GM18951 (cell line): Measurements from ENCODE around the gene ENTPD5.

Experiments used
- POLR2A ChIP-seq: IDR thresholded peaks from 4 replicates; pipeline ENCODE4 v1.6.1; 2011; ENCODE audit warnings: mild to moderate bottlenecking; ENCODE audit not compliant: insufficient read length, insufficient read depth; ENCODE audit errors: extremely low read depth
- in situ Hi-C: fragments of 300-500 bp; cut with MboI; formaldehyde crosslinking; loops from one replicate; pipeline ENCODE4 v1.12.0; 2022; ENCODE audit warnings: low sequenced_read_pairs, mixed read lengths, inconsistent platforms; ENCODE audit not compliant: unreplicated experiment

Gene ENTPD5, protein sequence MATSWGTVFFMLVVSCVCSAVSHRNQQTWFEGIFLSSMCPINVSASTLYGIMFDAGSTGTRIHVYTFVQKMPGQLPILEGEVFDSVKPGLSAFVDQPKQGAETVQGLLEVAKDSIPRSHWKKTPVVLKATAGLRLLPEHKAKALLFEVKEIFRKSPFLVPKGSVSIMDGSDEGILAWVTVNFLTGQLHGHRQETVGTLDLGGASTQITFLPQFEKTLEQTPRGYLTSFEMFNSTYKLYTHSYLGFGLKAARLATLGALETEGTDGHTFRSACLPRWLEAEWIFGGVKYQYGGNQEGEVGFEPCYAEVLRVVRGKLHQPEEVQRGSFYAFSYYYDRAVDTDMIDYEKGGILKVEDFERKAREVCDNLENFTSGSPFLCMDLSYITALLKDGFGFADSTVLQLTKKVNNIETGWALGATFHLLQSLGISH

DNA sequence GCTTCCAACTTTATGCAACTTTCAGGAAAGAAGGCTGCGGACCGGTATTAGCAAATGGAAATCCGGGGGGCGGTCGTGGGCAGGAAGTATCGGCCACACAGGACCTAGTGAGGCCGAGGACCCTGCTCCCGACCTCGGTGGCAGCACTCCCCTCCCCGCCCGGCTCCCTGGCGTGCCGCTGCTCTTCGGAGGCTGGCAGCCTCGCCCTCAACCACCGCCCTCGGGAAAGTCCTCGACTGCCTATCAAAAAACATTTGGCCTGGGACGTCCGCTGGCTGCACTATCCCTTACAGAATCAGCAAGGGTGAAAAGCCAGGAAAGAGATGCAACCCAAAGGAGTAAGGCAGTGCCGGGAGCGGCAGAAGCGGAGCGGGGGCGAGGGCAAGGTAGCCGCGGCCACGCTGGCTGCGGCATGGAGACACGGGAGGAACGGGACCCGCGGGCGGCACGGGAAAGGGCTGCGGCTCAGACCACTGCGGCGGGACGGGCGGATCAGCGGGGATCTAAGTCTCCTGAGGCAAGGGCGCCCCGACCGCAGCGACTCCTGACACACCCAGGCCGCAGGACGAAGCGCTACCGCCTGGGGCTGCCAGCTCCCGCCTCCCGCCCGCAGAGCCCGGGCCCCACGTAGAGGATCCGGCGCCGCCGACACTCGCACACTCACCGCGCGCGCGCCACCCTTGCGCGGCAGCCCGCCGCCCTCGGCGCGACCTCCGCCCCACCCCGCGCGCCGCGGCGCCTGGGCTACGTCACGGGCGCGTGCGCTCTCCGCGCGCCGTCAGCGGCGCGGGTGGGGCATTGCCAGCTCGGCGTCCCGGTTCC, at the start of gene ENTPD5, which contains the start of gene BBOF1:
TSS of gene ENTPD5 (minus strand) at position 703 of the 822 bp plus-strand sequence. CDS start 31,186 bp downstream, outside the sequence.
TSS of gene BBOF1 (plus strand) at position 764 of the 822 bp plus-strand sequence. CDS start 130 bp downstream, outside the sequence.
- TF ChIP-seq POLR2A: peak; percentile 96

DNA sequence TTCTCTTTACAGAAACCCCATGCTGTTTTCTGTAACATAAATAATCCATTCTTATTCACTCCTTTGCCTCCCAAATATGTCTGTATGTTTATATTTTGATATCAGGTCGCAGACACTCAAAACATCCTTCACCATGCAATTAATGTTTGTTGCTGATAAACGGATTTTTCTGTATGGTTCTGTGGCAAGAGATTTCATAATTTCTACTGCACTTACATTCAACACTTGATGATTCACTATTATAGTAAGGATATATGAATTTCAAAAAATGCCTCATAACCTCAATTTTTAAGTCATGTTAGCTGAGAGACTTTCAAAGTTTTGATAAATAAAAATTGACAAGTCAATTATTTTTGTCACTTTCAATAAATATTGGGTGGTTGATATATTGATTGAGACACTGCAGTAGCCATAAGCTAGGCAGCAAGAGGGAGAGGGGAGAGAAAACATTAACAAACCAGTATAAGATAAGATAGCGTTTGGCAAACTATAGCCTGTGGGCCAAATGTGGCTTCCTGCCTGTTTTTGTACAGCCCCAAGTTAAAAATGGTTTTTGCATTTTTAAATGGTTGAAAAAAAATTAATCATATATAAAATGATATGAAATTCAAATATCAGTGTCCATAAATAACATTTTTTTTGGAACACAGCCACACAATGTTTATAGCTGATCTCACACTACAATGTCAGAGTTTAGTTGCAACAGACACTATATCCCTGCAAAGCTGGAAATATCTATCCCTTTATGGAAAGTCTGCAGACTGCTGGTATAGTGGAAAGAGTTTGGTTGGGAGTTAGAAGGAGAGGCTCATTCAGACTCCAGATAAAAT, 46.9 kb upstream of the ENTPD5 start:
- TF ChIP-seq POLR2A: no peak
- in situ Hi-C loops: no loop called here

More for the DNA sequence above, at the start of gene ENTPD5, which contains the start of gene BBOF1:
- in situ Hi-C loops: no loop called here

DNA sequence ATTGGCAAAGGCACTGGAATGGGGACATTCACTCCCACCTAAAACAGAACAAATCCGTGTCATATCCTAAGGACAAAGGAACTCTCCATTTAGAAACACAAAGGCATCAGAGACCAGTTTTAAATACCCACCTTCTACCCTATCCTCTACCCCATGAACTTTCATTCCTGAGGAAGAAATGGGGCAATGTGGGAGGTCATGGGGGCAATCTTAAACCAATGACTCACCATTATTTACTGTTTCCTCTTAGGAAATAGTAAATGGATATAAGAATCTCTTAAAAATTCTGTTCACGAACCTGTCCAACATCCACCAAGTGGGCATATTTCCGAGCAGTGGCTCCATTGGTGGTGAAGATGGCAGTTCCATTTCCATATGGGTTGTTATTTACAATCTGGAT, 45.8 kb upstream of the ENTPD5 start:
- in situ Hi-C loops: no loop called here
- TF ChIP-seq POLR2A: no peak

DNA sequence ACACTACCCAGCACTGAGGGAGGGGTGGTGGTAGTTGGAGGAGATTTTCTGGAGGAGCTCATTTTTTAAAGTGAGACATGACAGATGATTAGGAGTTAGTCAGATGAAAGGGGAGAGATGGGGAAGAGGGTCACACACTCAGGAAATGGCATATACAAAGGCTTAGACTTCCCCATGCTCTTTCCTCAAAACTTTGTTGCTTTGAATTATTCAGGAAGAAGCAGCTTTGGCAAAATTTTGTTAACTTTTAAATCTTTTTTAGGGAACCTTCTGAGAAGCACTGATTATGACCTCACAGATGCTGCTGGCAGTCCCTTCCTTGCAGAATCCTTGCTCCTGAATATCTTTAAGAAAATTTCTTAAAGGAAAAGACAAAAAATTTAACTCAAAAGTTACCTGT, 45.3 kb upstream of the ENTPD5 start:
- in situ Hi-C loops: no loop called here
- no peak for TF ChIP-seq POLR2A

DNA sequence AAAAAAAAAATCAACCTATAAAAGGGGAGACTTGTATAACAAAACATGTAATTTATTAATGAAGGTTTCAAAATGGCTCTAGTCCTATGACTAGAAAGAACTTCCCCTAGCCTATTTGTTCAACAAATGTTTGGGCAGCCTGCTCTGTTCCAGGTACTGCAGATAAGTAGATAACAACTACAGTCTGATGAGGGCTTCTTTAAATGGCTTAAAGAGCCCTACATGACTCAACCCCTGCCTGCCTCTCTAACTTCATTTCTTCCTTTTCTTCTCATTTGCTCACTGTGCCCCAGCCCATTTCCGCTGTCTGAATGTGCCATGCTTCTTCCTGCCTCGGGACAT, 43.7 kb upstream of the ENTPD5 start:
- TF ChIP-seq POLR2A: no peak
- in situ Hi-C loops: no loop called here

DNA sequence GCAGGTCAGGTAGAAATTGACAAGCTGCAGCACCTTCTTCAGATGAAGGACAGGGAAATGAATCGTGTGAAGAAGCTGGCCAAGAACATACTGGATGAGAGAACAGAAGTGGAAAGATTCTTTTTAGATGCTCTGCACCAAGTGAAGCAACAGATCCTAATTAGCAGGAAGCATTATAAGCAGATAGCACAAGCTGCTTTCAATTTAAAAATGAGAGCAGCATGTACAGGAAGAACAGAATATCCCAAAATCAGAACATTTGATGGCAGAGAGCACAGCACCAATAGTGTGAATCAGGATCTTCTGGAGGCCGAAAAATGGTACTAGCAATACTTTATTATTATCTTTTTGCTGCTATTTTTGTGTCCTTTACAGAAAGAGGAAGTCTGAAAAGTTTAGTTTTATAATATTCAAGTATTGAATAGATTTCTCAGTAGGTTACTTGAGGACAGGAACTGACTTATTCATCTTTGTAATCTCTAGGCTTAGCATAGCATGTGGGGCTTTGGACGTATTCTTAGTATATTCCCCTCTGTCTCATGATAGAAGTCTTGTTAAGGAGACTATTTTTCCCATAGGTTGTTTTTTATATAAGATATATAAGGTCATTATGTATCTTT, 30.9 kb upstream of the ENTPD5 start:
- in situ Hi-C loops: loop anchor here (25.0 kb wide), 1 partner anchor 538 kb away; no protein-coding TSS in a partner anchor
- no peak for TF ChIP-seq POLR2A

DNA sequence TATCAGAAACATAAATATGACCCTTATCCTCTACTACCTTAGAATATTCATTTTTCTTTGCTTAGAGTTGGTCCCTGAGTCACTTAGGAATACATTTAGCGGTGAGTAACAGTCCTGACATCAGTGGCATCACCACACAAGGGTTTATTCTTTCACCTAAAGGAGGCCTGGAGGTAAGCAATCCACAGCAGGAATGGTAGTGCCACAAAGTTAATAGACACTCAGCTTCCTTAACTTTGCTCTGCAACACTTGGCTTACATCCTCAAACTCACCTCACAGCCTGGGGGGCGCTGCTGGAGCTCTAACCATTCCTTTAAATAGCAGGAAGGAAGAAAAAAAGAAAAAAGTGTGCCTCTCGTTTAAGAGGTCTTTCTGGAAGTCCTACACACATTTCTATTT, 29.2 kb upstream of the ENTPD5 start:
- in situ Hi-C loops: loop anchor here (25.0 kb wide), 1 partner anchor 536 kb away; no protein-coding TSS in a partner anchor
- TF ChIP-seq POLR2A: no peak

DNA sequence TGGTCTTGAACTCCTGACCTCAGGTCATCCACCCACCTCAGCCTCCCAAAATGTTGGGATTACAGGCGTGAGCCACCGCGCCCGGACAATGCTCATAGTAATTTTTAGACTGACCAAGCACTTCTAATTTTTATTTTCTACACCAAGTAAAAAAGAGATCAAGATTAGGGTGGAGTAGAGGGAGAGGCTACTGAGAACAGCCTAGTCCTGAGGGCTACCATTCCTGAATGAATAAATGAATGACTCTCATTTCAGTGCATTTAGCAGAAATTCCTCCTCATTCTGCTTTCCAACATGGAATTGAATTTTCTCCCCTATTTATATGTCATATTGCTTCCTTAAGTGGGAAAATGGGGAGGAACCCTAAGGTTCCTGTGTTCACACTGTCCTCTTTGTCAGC, 26.4 kb upstream of the ENTPD5 start:
- TF ChIP-seq POLR2A: no peak
- in situ Hi-C loops: loop anchor here (25.0 kb wide), 1 partner anchor 533 kb away; no protein-coding TSS in a partner anchor

DNA sequence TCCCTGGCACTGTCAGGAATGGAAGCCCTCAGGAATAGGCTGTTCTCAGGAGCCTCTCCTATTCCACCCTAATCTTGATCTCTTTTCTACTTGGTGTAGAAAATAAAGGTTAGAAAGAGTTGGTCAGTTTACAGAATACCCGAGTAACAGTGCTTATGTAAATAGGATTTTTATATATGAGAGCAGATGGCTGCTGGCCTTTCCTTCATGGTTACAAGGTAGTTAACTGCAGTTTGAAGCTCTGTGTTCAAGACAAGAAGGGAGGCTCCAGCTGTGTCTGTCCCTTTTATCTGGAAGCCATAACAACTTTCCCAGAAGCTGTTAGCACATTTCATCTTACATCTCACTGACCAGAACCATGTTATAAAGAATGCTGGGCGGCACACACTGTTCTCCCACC, 23.2 kb upstream of the ENTPD5 start:
- no peak for TF ChIP-seq POLR2A
- in situ Hi-C loops: loop anchor here (25.0 kb wide), 1 partner anchor 530 kb away; no protein-coding TSS in a partner anchor

DNA sequence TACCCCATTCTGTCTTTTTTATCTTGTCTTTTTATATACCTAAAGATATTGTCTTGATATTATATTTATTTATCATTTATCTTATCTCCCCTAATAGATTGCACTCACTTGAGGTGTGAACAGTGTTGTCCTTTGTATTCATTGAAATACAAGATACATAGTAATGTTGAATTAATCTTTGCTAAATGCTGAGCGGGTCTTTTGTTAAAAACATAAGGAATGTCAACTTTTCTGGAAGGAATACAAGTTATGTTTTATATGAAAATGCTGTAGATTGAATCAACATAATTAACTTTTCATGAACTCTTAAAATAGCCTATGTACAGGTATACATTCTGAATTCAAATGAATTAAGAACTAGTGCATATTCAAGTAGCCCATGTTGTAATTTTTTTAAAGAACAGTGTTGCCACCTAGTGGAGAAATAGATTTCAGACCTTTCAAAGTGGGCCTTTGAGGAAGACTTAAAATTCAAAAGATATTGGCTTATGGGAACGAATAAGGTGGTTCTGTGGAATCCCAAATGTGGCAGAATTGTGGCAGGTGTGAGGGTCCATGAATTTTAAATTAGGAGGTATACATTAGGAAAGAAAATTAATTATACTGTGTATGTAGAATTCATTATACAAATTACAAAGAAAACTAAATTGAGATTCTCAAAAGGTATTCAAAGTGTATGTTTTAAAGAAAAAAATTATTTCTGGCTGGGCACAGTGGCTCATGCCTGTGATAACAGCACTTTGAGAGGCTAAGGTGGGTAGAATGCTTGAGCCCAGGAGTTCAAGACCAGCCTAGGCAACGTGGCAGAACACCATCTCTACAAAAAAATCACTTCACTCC, 19.2 kb upstream of the ENTPD5 start:
- in situ Hi-C loops: loop anchor here (25.0 kb wide), 1 partner anchor 526 kb away; no protein-coding TSS in a partner anchor
- no peak for TF ChIP-seq POLR2A

DNA sequence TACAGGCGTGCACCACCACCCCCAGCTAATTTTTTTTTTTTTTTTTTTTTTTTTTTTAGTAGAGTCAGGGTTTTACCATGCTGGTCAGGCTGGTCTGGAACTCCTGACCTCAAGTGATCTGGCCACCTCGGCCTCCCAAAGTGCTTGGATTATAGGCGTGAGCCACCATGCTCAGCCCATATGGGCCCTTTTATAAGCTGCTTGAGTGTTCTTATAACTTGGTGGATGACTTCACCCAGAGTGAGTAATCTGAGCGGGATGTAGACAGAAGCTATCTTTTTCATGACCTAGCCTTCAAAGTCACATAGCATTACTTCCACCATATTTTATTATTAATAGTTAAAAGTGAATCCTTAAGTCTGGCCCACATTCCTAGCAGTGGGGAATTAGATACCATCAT, 16.5 kb upstream of the ENTPD5 start:
- in situ Hi-C loops: loop anchor here (25.0 kb wide), 1 partner anchor 523 kb away; no protein-coding TSS in a partner anchor
- no peak for TF ChIP-seq POLR2A
